Upper lobe of left lung (tissue), 6 donors: ENCODE measurements around the gene PNKD. TPM values are rescaled to one million over a fixed set of nuclear protein-coding genes. Genes with fewer than 3 reads are reported as not detected.

Experiments
- ATAC-seq, 2 donors: fragments of 200-7000 bp; cut with Tn5 transposase; one replicate each; pipeline ENCODE4 v1.9.1; 2022; ENCODE audit warnings: mild to moderate bottlenecking in 2 of 2, moderate library complexity in 2 of 2; ENCODE audit not compliant: low FRiP score in 2 of 2
- DNase-seq, 2 donors: peaks; one replicate each; pipeline ENCODE4 v3.0.0-alpha.2; 2019 to 2020
- H3K27ac ChIP-seq, 4 donors: fragments of 200-600 bp; sonication (generic); one replicate each; pipeline ENCODE4 v1.5.1; 2016 to 2019
- H3K27me3 ChIP-seq, 4 donors: fragments of 200-600 bp; sonication (generic); one replicate each; pipeline ENCODE4 v1.5.1; 2017 to 2019
- H3K36me3 ChIP-seq, 4 donors: fragments of 200-600 bp; sonication (generic); one replicate each; pipeline ENCODE4 v1.5.1; 2016 to 2019
- H3K4me1 ChIP-seq, 4 donors: fragments of 200-600 bp; sonication (generic); one replicate each; pipeline ENCODE4 v1.5.1; 2018 to 2019
- H3K4me3 ChIP-seq, 4 donors: fragments of 200-600 bp; sonication (generic); one replicate each; pipeline ENCODE4 v1.5.1; 2017 to 2019; ENCODE audit warnings: mild to moderate bottlenecking in 2 of 4, moderate library complexity in 1 of 4
- H3K9me3 ChIP-seq, 4 donors: fragments of 200-600 bp; sonication (generic); one replicate each; pipeline ENCODE4 v1.5.1; 2018 to 2019
- EP300 ChIP-seq, 4 donors: sonication (generic); formaldehyde crosslinking; IDR thresholded peaks; one replicate each; pipeline ENCODE4 v1.5.1; 2017; ENCODE audit warnings: antibody characterized with exemption in 4 of 4, control low read depth in 2 of 4
- POLR2A ChIP-seq, 4 donors: fragments of 450-650 bp; IDR thresholded peaks; one replicate each; pipeline ENCODE4 v1.5.1; 2016 to 2017; ENCODE audit warnings: antibody characterized with exemption in 4 of 4, mild to moderate bottlenecking in 2 of 4
- POLR2AphosphoS5 ChIP-seq, 2 donors: sonication (generic); formaldehyde crosslinking; IDR thresholded peaks; one replicate each; pipeline ENCODE4 v1.5.1; 2017; ENCODE audit warnings: antibody characterized with exemption in 2 of 2
- WGBS, 2 donors: methylation state at CpG; one replicate each; pipeline ENCODE4 v1.1.5; 2017 to 2018; 5-methylcytosine and 5-hydroxymethylcytosine counted together
- total RNA-seq, 6 donors: library from RNA; depleted of rRNA in 4 of 6; stranded (reverse); fragments of >200 nt in 4 of 6; gene quantifications; one replicate each; pipeline versions ENCODE4 v1.1.0 to v1.2.1, GENCODE V29; 2016 to 2021
- TF ChIP-seq, protein P1 (sequence below), 6 experiments: fragments of 450-650 bp in 4 of 6; fragments of 200-600 bp in 2 of 6; sonication (generic) in 2 of 6; IDR thresholded peaks; one replicate each; pipeline ENCODE4 v1.5.1; 2016 to 2019; ENCODE audit warnings: antibody characterized with exemption in 6 of 6
- donor health status: DM: no; HTN: no; CAD: no; lungs with moderate emphysema.
- donor health status: DM: no; HTN: yes; CAD: no; lungs with severe emphysema.

The PNKD gene
- total RNA-seq, 6 donors from 2014 or later: 69.8 to 153 (median 87.2) TPM

DNA sequence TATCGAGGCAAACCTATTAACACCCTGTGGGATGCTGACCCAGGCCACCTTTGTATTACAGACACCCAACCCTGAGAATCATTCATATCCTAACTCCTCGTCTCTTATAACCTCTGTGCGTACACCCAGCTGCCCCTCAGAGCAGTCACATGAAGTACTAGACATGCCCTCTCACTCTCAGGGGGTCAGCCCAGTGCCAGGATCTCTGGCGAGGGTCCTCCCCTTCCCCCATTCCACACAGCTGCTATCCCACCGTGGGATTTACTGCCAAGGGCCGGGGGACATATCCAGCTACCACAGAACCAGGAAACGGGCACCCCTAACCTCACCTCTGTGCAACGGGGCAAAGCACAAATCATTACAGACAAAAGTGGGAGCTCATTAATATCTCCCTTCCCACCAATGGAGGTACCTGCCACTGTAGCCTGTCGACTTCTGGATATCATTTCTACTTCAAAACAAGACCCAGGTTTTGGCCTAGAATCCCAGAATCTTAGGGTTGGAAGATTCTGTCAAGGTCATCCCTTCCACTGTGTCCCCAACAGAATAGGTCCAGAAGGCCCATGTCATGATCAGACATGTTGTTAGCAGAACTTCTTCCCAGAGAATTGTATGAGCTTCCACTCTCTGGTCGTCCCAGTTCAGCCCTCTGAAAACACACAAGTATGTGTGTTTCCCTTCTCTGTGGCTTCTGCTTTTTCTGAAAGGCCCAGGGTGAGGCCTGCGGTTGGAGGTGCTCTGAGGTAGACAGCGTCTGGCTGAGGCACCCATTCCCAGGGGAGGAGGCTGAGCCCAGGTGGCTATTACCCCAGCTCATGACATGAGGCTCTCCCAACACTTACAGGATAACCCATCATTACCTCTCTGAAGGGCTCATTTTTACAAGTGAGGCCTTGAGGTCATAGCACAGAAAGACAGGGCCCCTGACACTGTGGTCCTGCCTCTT, 20.3 kb downstream of the PNKD start:
- no peak for ATAC-seq
- H3K27ac ChIP-seq: peak overlapping the region; percentile 97 to 100 (median 99)
- H3K27me3 ChIP-seq: no peaks in the 10 kb centered on the region
- no peaks in the 10 kb centered on the region for H3K36me3 ChIP-seq
- H3K4me3 ChIP-seq: peak overlapping the region; percentile 80 to 97 (median 88)
- TF ChIP-seq POLR2A (IDR thresholded peaks at IDR 0.05): peak in 1 of 4 donors; percentile 8
- TF ChIP-seq POLR2AphosphoS5 (IDR thresholded peaks at IDR 0.05): no peak
- peaks cover 73 to 94% (median 88%) of the 10 kb centered on the region in 4 donors for H3K4me1 ChIP-seq
- DNase-seq: peak in 1 of 2 donors; percentile 58
- H3K9me3 ChIP-seq: no peaks in the 10 kb centered on the region
- WGBS, 2 donors: 34 to 39% methylated on average over 9 to 12 of the region's 12 CpGs

GRCh38 chr2:218291318-218292047, 21.2 kb downstream of the PNKD start:
- 14 to 21% methylated on average over 9 to 12 of the region's 12 CpGs for WGBS, 2 donors
- DNase-seq: peak in 1 of 2 donors; percentile 67
- H3K27me3 ChIP-seq: no peaks in the 10 kb centered on the region
- H3K36me3 ChIP-seq: no peaks in the 10 kb centered on the region
- H3K9me3 ChIP-seq: no peaks in the 10 kb centered on the region
- TF ChIP-seq, protein P1, sequence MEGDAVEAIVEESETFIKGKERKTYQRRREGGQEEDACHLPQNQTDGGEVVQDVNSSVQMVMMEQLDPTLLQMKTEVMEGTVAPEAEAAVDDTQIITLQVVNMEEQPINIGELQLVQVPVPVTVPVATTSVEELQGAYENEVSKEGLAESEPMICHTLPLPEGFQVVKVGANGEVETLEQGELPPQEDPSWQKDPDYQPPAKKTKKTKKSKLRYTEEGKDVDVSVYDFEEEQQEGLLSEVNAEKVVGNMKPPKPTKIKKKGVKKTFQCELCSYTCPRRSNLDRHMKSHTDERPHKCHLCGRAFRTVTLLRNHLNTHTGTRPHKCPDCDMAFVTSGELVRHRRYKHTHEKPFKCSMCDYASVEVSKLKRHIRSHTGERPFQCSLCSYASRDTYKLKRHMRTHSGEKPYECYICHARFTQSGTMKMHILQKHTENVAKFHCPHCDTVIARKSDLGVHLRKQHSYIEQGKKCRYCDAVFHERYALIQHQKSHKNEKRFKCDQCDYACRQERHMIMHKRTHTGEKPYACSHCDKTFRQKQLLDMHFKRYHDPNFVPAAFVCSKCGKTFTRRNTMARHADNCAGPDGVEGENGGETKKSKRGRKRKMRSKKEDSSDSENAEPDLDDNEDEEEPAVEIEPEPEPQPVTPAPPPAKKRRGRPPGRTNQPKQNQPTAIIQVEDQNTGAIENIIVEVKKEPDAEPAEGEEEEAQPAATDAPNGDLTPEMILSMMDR (IDR thresholded peaks at IDR 0.05): no peak
- TF ChIP-seq POLR2AphosphoS5 (IDR thresholded peaks at IDR 0.05) (peak in 1 of 2 donors; percentile 32), POLR2A (IDR thresholded peaks at IDR 0.05) (peak in 1 of 4 donors; percentile 17)
- H3K4me1 ChIP-seq: peaks cover 67 to 93% (median 84%) of the 10 kb centered on the region in 4 donors
- peak; percentile 0 to 8 for ATAC-seq
- peak overlapping the region; percentile 97 to 100 (median 99) for H3K27ac ChIP-seq
- H3K4me3 ChIP-seq: peak overlapping the region; percentile 80 to 97 (median 88)

DNA sequence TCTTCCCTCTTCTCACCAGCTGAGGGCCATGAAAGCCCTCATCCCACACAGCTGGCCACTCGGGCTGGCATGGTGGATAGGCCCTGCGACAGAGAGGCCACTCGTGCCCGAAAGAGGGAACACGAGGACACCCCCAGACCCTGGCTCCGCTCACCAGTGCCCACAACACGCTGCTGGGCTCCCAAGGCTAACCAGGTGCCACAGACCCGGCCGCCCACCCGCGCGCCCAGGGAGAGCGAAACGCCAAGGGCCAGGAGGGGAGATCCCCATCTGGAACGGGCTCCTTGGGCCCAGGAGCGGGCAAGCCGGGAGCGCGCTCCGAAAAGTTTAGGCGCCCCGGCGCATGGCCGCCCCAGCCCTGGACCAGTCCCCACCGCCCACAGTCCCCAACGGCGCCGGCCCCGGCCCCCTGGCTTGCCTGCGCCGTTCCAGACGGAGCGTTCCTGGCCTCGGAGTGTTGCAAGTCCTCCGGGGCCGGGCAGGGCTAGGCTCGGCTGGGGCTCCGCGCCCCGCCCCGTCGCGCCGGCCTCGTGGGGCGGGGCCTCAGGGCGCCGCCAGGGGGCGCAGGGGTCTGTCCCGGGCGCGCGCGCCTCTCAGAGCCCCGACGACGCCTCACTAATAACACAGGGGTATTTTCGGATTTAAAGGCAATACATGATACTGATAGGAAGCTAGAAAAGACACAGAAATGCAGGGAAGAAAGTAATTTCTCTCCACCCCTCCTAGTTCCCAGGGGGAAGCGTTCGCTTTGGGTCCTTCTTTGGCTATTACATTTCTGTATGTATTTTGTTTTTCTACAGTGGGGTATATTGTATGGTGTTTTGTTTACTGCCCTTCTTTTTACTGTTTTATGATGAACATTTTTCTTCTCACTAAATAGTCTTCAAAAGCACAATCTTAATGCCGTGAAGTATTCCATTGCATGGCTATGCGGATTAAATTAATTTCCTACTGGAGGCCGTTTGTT, 22.0 kb downstream of the PNKD start, which contains the start of gene TMBIM1:
Gene TMBIM1, minus strand, starts transcription at position 456 of the 967 bp plus-strand sequence. CDS start 10,362 bp downstream, outside the sequence.
- Histone ChIP-seq H3K27me3 (no peaks in the 10 kb centered on the region), H3K4me3 (peak within 1 kb of the TSS; percentile 80 to 97 (median 88)), H3K36me3 (no peaks in the 10 kb centered on the region), H3K9me3 (no peaks in the 10 kb centered on the region), H3K27ac (peak within 1 kb of the TSS; percentile 97 to 100 (median 99)), H3K4me1 (peaks cover 67 to 88% (median 76%) of the 10 kb centered on the region in 4 donors)
- TF ChIP-seq POLR2A (IDR thresholded peaks at IDR 0.05): peak in 3 of 4 donors; percentile 78 to 95 (median 94)
- TF ChIP-seq POLR2AphosphoS5 (IDR thresholded peaks at IDR 0.05): peak; percentile 81 to 94
- no peak for TF ChIP-seq EP300 (IDR thresholded peaks at IDR 0.05)
- TF ChIP-seq, protein P1 (IDR thresholded peaks at IDR 0.05): peak; percentile 95 to 100 (median 96)
- WGBS, 2 donors: 10 to 21% methylated on average over 10 to 22 of the region's 63 CpGs
- ATAC-seq (peak; percentile 91 to 96), DNase-seq (peak; percentile 89 to 97)

DNA sequence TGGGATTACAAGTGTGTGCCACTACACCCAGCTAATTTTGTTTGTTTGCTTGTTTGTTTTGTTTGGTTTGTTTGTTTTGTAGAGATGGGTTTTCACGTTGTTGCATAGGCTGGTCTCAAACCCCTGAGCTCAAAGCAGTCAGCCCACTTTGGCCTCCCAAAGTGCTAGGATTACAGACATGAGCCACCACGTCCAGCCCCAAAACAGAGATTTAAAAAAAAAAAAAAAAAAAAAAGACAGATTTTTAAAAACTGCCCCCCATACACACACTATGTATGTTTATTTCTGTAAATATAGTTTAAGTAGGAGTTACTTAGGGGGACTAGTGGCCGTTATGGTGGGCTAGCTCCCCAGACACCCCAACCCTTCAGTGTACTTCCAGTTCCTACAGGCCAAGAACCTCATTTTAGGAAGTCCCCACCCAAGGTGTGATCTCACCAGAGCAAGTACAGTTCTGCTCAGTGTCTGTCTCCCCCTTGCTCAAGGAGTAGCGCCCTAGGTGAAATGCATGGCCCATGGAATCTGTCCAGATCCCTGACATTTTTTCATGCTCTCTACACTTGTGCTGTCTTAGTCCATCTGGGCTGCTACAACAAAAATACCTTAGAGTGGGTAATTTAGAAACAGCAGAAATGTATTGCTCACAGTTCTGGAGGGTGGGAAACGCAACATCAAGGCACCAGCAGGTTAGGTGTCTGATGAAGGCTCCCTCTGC, 23.6 kb downstream of the PNKD start:
- TF ChIP-seq, protein P1 (IDR thresholded peaks at IDR 0.05): no peak
- TF ChIP-seq EP300 (IDR thresholded peaks at IDR 0.05): no peak
- no peak for TF ChIP-seq POLR2A (IDR thresholded peaks at IDR 0.05)
- no peak for TF ChIP-seq POLR2AphosphoS5 (IDR thresholded peaks at IDR 0.05)
- H3K36me3 ChIP-seq: no peaks in the 10 kb centered on the region
- no peak overlapping the region for H3K4me3 ChIP-seq
- no peaks in the 10 kb centered on the region for H3K27me3 ChIP-seq
- ATAC-seq (no peak), DNase-seq (peak in 1 of 2 donors; percentile 63)
- 45 to 51% methylated on average over 5 of the region's 5 CpGs for WGBS, 2 donors
- H3K4me1 ChIP-seq: peaks cover 51 to 73% (median 61%) of the 10 kb centered on the region in 4 donors
- peak overlapping the region; percentile 78 to 100 (median 98) for H3K27ac ChIP-seq
- H3K9me3 ChIP-seq: no peaks in the 10 kb centered on the region
